Uterus (tissue), 2 donors: ENCODE results near the gene IL21.

Experiments used
- CTCF ChIP-seq, 4 experiments: fragments of 200-600 bp in 2 of 4; fragments of 450-650 bp in 2 of 4; sonication (generic) in 2 of 4; IDR thresholded peaks; one replicate each; pipeline ENCODE4 v1.5.1; 2016 to 2019; ENCODE audit warnings: antibody characterized with exemption in 4 of 4, mild to moderate bottlenecking in 2 of 4, moderate library complexity in 1 of 4
- POLR2A ChIP-seq, 2 donors: fragments of 450-650 bp; IDR thresholded peaks; one replicate each; pipeline ENCODE4 v1.6.1; 2016; ENCODE audit warnings: antibody characterized with exemption in 2 of 2, mild to moderate bottlenecking in 1 of 2, moderate library complexity in 1 of 2

- TF ChIP-seq CTCF (IDR thresholded peaks at IDR 0.05) (no peak), POLR2A (IDR thresholded peaks at IDR 0.05) (no peak)
Observed at GRCh38 chr4:122614621-122615020, 6.2 kb downstream of the IL21 start.
